ENCODE measurements around the gene PTPRD.
"Not testable (repeated sequence)": the region's sequence is repeated elsewhere in the genome, so short reads cannot be mapped to it uniquely, and the experiment has no call there.

Gene PTPRD

GRCh38 chr9:9102295-9102694, 1510.5 kb downstream of the PTPRD start:
- DNase-seq, result no peak

GRCh38 chr9:9100070-9100469, 1512.7 kb downstream of the PTPRD start:
- no peak for DNase-seq

- no peak for DNase-seq
These were observed 1513.2 kb downstream of the PTPRD start for GRCh38 chr9:9099646-9100045.

GRCh38 chr9:9097254-9097653, 1515.5 kb downstream of the PTPRD start:
- not testable (repeated sequence) for DNase-seq

GRCh38 chr9:9091387-9091786, 1521.4 kb downstream of the PTPRD start:
- DNase-seq, result no peak

- DNase-seq, result no peak
These were observed 1533.3 kb downstream of the PTPRD start for GRCh38 chr9:9079473-9079872.

- DNase-seq, result no peak
These were observed 1534.5 kb downstream of the PTPRD start for GRCh38 chr9:9078301-9078700.

- no peak for DNase-seq
These were observed 1551.2 kb downstream of the PTPRD start for GRCh38 chr9:9061627-9062026.

GRCh38 chr9:9054354-9054992, 1558.3 kb downstream of the PTPRD start:
- DNase-seq, result no peak

- no peak for DNase-seq
These were observed 1567.2 kb downstream of the PTPRD start for GRCh38 chr9:9045572-9045971.

GRCh38 chr9:9045072-9045471, 1567.7 kb downstream of the PTPRD start:
- DNase-seq, result no peak

GRCh38 chr9:9043788-9044187, 1569.0 kb downstream of the PTPRD start:
- DNase-seq, result not testable (repeated sequence)

GRCh38 chr9:9041756-9042155, 1571.0 kb downstream of the PTPRD start:
- no peak for DNase-seq

GRCh38 chr9:9033022-9033421, 1579.8 kb downstream of the PTPRD start:
- DNase-seq, result no peak

GRCh38 chr9:9016597-9016996, 1596.2 kb downstream of the PTPRD start:
- DNase-seq, result no peak

- no peak for DNase-seq
These were observed 1608.0 kb downstream of the PTPRD start for GRCh38 chr9:9004810-9005209.

GRCh38 chr9:9002826-9003583, 1609.8 kb downstream of the PTPRD start:
- DNase-seq, result no peak

- no peak for DNase-seq
These were observed 1632.2 kb downstream of the PTPRD start for GRCh38 chr9:8980496-8981013.

- DNase-seq, result no peak
These were observed 1634.5 kb downstream of the PTPRD start for GRCh38 chr9:8978334-8978733.

- DNase-seq, result not testable (repeated sequence)
These were observed 1644.5 kb downstream of the PTPRD start for GRCh38 chr9:8968350-8968749.

GRCh38 chr9:8963885-8964284, 1648.9 kb downstream of the PTPRD start:
- DNase-seq, result no peak

- DNase-seq, result no peak
These were observed 1650.7 kb downstream of the PTPRD start for GRCh38 chr9:8962084-8962483.

GRCh38 chr9:8961186-8961851, 1651.5 kb downstream of the PTPRD start:
- no peak for DNase-seq

GRCh38 chr9:8960254-8960653, 1652.5 kb downstream of the PTPRD start:
- no peak for DNase-seq

Data from effector CD8-positive, alpha-beta T cell (primary cell).